Activated T-cell treated with anti-CD3 and anti-CD28 coated beads, Interleukin-2, amount 50 U/mL, for 24 hours (primary cell): ENCODE results near the gene KRTAP4-6.
"Not testable (repeated sequence)": the region's sequence is repeated elsewhere in the genome, so short reads cannot be mapped to it uniquely, and the experiment has no call there.

Experiments
- DNase-seq: peaks from one replicate; pipeline ENCODE4 v3.0.0-alpha.2; 2020
- H3K27ac Mint-ChIP-seq: 2 replicates; pipeline ENCODE4 v1.8.0; 2020; ENCODE audit warnings: mild to moderate bottlenecking, mixed read lengths
- H3K27me3 Mint-ChIP-seq: 2 replicates; pipeline ENCODE4 v1.8.0; 2020; ENCODE audit warnings: mixed read lengths
- H3K36me3 Mint-ChIP-seq: 2 replicates; pipeline ENCODE4 v1.8.0; 2020; ENCODE audit warnings: low read depth, mixed read lengths
- H3K4me1 Mint-ChIP-seq: 2 replicates; pipeline ENCODE4 v1.8.0; 2020; ENCODE audit warnings: low read depth, mixed read lengths
- H3K4me3 Mint-ChIP-seq: 2 replicates; pipeline ENCODE4 v1.8.0; 2020; ENCODE audit warnings: mild to moderate bottlenecking, moderate library complexity, mixed read lengths
- H3K9me3 Mint-ChIP-seq: 2 replicates; pipeline ENCODE4 v1.8.0; 2020; ENCODE audit warnings: mixed read lengths

KRTAP4-6 gene

DNA sequence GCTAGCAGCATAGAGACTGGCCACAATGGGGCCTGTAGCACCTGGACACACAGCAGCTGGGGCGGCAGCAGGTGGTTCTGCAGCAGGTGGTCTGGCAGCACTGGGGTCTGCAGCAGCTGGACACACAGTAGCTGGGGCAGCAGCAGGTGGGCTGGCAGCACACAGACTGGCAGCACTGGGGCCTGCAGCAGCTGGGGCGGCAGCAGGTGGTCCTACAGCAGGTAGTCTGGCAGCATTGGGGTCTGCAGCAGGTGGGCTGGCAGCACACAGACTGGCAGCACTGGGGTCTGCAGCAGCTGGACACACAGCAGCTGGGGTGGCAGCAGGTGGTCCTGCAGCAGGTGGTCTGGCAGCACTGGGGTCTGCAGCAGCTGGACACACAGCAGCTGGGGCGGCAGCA lies 19.8 kb upstream of the KRTAP4-6 start:
- H3K4me1 Mint-ChIP-seq, DNase-seq, H3K9me3 Mint-ChIP-seq, H3K27ac Mint-ChIP-seq, H3K4me3 Mint-ChIP-seq, H3K36me3 Mint-ChIP-seq: not testable (repeated sequence)
- peaks cover 19% of the 10 kb centered on the region for H3K27me3 Mint-ChIP-seq

DNA sequence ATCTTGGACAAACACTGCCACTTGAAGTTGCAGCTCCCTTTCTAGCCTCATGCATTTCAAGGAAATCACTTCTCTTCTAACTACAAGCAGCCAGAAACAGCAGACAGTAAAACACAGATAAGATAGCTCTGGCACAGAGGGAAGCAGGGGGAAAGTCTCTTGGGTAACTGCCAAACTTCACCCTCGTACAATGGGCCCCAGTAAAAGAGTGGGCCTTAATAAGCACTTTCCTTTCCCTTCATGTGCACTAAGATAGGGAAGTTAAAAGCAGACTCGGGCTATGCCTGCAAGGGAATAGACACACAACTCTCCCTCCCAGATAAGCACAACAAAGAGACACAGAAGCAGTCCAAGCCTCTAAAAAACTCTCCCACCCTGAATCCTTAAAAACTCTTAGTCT lies 13.5 kb upstream of the KRTAP4-6 start:
- Mint-ChIP-seq H3K36me3 (no peaks in the 10 kb centered on the region), H3K4me1 (no peaks in the 10 kb centered on the region), H3K9me3 (no peaks in the 10 kb centered on the region), H3K27ac (no peak overlapping the region), H3K4me3 (no peak overlapping the region), H3K27me3 (peaks cover 29% of the 10 kb centered on the region)
- no peak for DNase-seq

DNA sequence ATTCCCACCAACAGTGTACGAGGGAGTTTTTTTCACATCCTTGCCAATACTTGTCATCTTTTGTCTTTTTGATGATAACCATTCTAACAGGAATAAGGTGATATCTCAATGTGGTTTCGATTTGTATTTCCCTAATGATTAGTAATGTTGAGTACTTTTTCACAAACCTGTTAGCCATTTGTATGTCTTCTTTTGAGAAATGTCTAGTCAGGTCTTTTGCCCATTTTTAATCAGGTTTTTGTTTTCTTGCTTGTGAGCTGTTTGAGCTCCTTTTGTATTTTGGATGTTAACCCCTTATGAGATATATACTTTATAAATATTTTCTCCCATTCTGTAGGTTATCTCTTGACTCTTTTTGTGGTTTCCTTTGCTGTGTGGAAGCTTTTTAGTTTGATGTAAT lies 11.2 kb upstream of the KRTAP4-6 start:
- Mint-ChIP-seq H3K36me3 (no peaks in the 10 kb centered on the region), H3K9me3 (no peaks in the 10 kb centered on the region), H3K27ac (no peak overlapping the region), H3K4me1 (no peaks in the 10 kb centered on the region), H3K4me3 (no peak overlapping the region), H3K27me3 (peaks cover 27% of the 10 kb centered on the region)
- DNase-seq = no peak

DNA sequence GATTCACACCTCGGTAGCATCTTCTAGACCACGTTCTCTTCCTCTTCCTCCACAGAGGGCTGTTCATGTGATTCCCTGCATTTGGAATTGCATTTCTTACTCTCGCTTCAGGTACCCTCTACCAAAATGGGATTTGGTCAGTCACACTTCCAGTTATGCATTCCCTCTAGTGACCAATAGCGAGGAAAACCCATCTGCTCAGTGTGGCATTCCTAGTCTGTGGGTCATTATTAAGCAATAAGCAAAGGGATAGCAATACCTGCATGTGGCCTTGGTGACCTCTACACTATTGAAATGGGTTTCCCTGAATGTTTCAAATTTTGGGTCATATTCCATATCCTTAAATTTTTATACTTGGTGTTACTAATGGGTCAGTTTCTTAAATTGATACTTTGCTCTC lies 9.7 kb upstream of the KRTAP4-6 start:
- Mint-ChIP-seq H3K4me3 (no peak overlapping the region), H3K36me3 (no peaks in the 10 kb centered on the region), H3K27me3 (peaks cover 17% of the 10 kb centered on the region), H3K4me1 (no peaks in the 10 kb centered on the region), H3K9me3 (no peaks in the 10 kb centered on the region), H3K27ac (no peak overlapping the region)
- no peak for DNase-seq

DNA sequence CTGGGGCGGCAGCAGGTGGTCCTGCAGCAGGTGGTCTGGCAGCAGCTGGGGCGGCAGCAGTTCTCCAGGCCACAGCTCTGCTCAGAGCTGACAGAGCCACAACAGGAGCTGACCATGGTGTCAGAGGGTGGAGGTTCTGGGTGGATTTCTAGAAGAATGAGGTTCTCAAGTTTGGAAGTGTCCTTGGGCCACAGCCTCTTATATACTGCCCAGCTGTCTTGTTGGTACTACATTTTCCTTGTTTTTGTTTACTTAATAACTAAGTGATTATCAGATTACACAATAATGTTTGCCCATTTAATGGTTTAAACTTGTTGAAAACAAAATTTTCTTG lies 9.3 kb upstream of the KRTAP4-6 start, which contains the start of gene KRTAP4-5:
TSS of gene KRTAP4-5 (minus strand) at position 174 of the 334 bp plus-strand sequence. CDS start at position 116, 58 bp downstream.
- Mint-ChIP-seq H3K4me3 (no peak within 1 kb of the TSS), H3K27me3 (peaks cover 15% of the 10 kb centered on the region), H3K4me1 (no peaks in the 10 kb centered on the region), H3K9me3 (no peaks in the 10 kb centered on the region), H3K36me3 (no peaks in the 10 kb centered on the region), H3K27ac (no peak within 1 kb of the TSS)
- no peak for DNase-seq

DNA sequence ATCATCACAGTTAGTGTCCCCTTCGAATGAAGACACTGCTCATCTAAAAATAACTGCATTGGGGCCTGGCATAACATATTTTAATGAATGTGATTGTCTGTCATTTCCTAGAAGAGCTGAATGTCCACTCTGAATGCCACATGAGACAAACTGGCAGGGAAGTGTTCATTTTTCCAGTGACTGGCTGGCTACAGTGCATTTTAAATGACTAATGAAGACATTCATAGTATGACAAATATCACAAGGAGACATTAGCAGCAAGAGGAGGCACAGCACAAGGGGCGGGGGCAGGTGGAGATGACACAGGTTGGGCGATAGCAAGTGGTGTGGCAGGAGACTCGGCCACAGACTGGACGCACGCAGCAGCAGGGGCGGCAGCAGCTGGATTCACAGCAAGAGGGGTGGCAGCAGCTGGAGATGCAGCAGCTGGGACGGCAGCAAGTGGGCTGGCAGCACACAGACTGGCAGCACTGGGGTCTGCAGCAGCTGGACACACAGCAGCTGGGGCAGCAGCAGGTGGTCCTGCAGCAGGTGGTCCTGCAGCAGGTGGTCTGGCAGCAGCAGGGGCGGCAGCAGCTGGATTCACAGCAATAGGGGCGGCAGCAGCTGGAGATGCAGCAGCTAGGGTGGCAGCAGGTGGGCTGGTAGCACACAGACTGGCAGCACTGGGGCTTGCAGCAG lies 8.8 kb upstream of the KRTAP4-6 start:
- not testable (repeated sequence) for H3K27ac Mint-ChIP-seq, H3K9me3 Mint-ChIP-seq, DNase-seq, H3K4me3 Mint-ChIP-seq, H3K4me1 Mint-ChIP-seq, H3K36me3 Mint-ChIP-seq
- H3K27me3 Mint-ChIP-seq = peaks cover 14% of the 10 kb centered on the region

DNA sequence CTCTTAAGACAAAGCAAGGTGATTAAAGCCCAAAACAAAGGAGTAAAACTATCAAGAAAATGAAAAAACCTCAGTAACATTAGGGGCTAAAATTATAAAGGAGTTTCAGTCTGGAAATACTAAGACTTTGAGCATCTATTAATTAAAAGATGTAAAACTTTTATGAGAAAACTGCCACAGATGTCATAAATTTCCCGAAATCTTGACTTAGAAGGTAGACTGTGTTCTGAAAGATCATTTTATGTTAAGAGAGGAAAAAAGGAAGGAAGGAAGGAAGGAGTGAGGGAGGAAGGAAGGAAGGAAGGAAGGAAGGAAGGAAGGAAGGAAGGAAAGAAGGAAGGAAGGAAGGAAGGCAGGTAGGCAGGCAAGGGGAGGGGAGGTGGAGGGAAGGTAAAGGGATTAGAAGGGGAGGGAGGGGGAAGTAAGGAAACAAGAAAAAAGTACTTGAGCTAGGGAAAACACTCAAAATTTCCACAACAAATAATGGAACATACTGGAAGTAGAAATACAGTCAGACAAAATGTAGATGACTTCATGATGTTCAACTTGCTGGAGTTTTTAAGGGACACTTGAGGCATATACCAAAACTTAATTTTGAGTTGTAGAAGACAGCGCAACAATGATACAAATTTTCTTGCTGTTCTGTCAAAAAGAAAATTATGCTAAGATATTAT lies 7.3 kb upstream of the KRTAP4-6 start:
- Mint-ChIP-seq H3K9me3 (peaks cover 12% of the 10 kb centered on the region), H3K27ac (no peak overlapping the region), H3K4me3 (no peak overlapping the region), H3K36me3 (peaks cover 4% of the 10 kb centered on the region), H3K27me3 (peaks cover 6% of the 10 kb centered on the region), H3K4me1 (no peaks in the 10 kb centered on the region)
- no peak for DNase-seq

DNA sequence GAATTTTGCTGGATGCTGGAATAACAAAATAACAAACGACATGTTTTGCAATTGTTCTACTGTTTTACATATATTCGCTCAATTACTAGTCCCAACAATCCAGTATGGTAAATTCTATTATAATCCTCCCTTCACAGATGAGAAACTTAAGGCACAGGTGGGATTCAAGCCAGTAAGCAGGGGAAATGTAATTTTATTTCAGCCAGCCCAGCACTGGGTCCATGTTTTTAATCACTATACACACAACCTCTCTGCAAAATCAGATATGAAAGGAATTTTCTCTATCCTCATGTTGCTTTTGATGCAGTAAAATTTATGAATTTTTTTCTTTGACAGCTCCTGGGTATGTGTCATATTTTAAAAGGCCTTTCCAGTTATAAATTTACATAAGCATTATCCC lies 4.9 kb upstream of the KRTAP4-6 start:
- Mint-ChIP-seq H3K4me3 (no peak overlapping the region), H3K9me3 (peaks cover 18% of the 10 kb centered on the region), H3K36me3 (peaks cover 4% of the 10 kb centered on the region), H3K27me3 (peaks cover 11% of the 10 kb centered on the region), H3K27ac (no peak overlapping the region), H3K4me1 (no peaks in the 10 kb centered on the region)
- no peak for DNase-seq

DNA sequence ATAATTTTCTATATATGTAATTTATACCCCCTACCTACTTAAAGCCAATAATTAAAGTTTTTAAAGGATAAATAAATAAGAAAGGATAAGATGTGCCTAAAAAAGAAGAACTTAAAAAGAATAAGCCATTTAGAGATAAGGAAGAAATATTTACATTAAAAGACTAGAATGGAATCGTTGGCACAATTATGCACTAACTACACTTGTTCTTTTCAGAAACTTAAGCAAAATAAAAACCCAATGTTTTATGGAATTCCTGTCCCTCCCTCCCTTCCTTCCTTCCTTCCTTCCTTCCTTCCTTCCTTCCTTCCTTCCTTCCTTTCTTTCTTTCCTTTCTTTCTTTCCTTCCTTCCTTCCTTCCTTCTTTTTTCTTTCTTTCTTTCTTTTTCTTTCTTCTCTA lies 4.5 kb upstream of the KRTAP4-6 start:
- H3K27ac Mint-ChIP-seq = no peak overlapping the region
- H3K4me1 Mint-ChIP-seq = no peaks in the 10 kb centered on the region
- no peak overlapping the region for H3K4me3 Mint-ChIP-seq
- H3K9me3 Mint-ChIP-seq = peaks cover 18% of the 10 kb centered on the region
- peaks cover 11% of the 10 kb centered on the region for H3K27me3 Mint-ChIP-seq
- H3K36me3 Mint-ChIP-seq = peaks cover 4% of the 10 kb centered on the region
- no peak for DNase-seq

DNA sequence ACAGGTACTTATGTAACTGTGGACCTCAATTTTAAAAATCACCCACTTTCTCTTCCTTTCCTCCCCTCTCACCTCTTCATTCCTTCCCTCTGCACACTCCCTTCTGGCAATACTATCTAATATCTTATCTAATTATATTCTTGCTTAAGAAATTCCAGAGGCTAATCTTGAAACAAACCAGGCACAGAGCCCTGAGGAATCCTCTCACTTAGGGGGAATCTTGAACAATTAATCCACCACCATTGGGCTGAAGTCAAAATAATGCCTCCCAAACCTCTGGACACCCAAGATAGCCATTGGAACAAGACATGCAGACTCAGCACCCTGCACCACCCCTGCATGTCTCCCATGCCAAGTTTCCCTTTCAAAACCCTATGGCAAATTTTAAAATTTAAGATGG lies 1.0 kb upstream of the KRTAP4-6 start:
- peaks cover 13% of the 10 kb centered on the region for H3K27me3 Mint-ChIP-seq
- H3K9me3 Mint-ChIP-seq = peaks cover 28% of the 10 kb centered on the region
- no peaks in the 10 kb centered on the region for H3K4me1 Mint-ChIP-seq
- H3K4me3 Mint-ChIP-seq = no peak overlapping the region
- peaks cover 7% of the 10 kb centered on the region for H3K36me3 Mint-ChIP-seq
- H3K27ac Mint-ChIP-seq = no peak overlapping the region
- DNase-seq = no peak

DNA sequence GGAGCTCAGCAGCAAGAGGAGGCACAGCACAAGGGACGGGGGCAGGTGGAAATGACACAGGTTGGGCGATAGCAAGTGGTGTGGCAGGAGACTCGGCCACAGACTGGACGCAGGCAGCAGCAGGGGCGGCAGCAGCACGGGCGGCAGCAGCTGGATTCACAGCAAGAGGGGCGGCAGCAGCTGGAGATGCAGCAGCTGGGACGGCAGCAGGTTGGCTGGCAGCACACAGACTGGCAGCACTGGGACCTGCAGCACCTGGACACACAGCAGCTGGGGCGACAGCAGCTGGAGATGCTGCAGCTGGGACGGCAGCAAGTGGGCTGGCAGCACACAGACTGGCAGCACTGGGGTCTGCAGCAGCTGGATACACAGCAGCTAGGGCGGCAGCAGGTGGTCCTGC lies 479 bp downstream of the KRTAP4-6 start:
- H3K4me3 Mint-ChIP-seq, H3K36me3 Mint-ChIP-seq, DNase-seq, H3K4me1 Mint-ChIP-seq, H3K27ac Mint-ChIP-seq: not testable (repeated sequence)
- H3K9me3 Mint-ChIP-seq = peaks cover 28% of the 10 kb centered on the region
- peaks cover 13% of the 10 kb centered on the region for H3K27me3 Mint-ChIP-seq

DNA sequence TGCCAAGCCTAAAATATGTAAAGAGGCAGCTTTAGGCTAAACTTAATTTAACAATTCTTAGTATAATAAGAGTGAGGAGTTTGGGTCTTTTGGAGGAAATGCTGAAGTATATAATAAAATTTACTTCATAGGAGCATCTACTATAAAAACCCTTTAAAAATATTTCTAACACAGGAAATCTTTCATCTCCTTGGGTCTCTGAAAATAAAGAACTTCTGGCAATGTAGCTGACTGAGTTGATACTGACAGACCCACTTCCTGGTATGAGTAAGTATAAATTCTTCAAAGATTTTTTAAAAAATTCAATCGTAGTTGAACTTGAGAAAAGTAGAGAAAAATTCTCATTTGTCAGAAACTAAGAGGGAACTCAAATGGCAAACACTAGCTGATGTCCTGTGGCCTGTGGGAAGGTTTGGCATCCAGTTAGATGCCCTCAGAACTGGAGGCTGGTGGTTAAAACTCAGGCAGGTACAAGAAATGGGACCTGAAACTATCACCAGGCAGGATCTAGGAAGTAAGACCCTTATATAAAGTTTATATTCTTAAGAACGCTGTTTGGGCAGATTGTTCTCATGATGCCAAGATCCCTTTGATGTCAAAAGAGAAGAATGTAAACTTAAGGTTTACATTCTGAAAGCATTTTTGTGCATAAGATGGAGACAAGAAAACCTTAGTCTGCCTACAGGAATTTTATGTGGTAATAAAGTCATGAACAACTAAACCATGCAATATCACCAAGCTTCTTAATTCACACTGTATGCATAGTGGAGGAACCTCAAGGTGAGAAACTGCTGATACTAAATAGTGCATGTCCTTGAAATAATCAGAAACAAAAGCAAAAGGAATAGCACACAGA lies 6.2 kb downstream of the KRTAP4-6 start:
- Mint-ChIP-seq H3K27me3 (peaks cover 4% of the 10 kb centered on the region), H3K9me3 (peaks cover 7% of the 10 kb centered on the region), H3K36me3 (no peaks in the 10 kb centered on the region), H3K4me1 (peaks cover 7% of the 10 kb centered on the region), H3K27ac (no peak overlapping the region), H3K4me3 (no peak overlapping the region)
- no peak for DNase-seq

DNA sequence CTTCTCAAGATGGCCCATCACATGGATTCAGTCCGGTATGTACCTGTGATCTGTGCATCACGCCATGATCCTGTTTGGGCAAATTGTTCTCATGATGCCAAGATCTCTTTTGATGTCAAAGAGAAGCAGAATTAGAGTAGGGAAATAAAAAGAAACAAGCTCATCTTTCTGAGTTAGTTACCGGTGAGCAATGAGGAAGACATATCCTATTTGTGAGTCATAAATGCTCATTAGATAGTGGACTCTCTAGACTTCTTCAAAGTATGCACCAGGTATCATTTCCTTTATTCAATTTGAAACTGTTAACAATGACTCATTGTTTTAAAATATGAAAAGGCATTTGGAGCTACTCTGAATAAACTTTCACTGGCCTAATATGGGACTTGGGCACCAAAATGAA lies 8.4 kb downstream of the KRTAP4-6 start:
- no peak overlapping the region for H3K27ac Mint-ChIP-seq
- H3K36me3 Mint-ChIP-seq = no peaks in the 10 kb centered on the region
- peaks cover 7% of the 10 kb centered on the region for H3K4me1 Mint-ChIP-seq
- no peaks in the 10 kb centered on the region for H3K27me3 Mint-ChIP-seq
- H3K9me3 Mint-ChIP-seq = no peaks in the 10 kb centered on the region
- no peak overlapping the region for H3K4me3 Mint-ChIP-seq
- no peak for DNase-seq

DNA sequence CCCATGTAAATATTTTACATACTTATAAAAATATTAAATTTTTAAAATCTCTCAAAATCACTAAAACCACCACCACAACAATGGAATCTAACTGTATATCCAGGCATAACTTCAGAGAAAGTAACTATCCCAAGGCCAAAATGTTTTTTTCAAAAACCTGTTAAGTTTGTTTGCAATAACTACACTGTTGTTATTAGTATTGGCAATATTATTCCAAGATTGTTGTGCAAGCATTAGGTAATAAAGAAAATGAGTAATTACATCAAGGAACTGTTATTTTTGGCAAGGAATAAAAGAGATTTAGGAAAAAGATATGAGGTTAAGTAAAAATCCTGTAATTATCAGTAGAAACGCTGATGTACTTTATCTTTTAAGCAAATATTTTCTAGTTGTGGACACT lies 13.0 kb downstream of the KRTAP4-6 start:
- no peak for DNase-seq
- Mint-ChIP-seq H3K9me3 (peaks cover under 1% of the 10 kb centered on the region), H3K36me3 (no peaks in the 10 kb centered on the region), H3K4me3 (no peak overlapping the region), H3K27ac (no peak overlapping the region), H3K27me3 (peaks cover 14% of the 10 kb centered on the region), H3K4me1 (peaks cover 27% of the 10 kb centered on the region)

DNA sequence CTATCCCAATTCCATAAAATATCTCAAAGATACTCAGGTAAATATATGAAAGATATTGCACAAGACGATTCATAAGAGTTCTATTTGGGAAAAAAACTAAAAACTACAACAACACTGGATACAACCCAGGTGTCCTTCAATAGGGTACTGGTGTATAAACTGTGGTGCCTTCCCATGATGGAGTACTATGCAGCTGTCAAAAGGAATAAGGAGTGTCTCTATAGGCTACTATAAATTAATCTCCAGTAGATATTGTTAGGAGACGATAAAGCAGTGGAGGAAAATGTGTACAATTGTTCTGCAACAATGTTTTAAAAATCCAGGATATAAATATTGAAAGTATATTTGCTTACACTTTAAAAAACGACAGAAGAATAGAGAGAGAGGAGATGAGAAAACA lies 13.9 kb downstream of the KRTAP4-6 start:
- no peak for DNase-seq
- Mint-ChIP-seq H3K9me3 (peaks cover 4% of the 10 kb centered on the region), H3K4me3 (no peak overlapping the region), H3K27ac (no peak overlapping the region), H3K27me3 (peaks cover 19% of the 10 kb centered on the region), H3K36me3 (no peaks in the 10 kb centered on the region), H3K4me1 (peaks cover 26% of the 10 kb centered on the region)
